Prostate gland (tissue), 2 donors: ENCODE results near the gene CDHR1. TPM values are rescaled to one million over a fixed set of nuclear protein-coding genes. Genes with fewer than 3 reads are reported as not detected.

Experiments used
- DNase-seq: peaks from one replicate; pipeline ENCODE4 v3.0.0-alpha.2; 2019; ENCODE audit warnings: low spot score
- H3K27ac ChIP-seq, 2 donors: fragments of 200-600 bp; sonication (generic); 2 replicates each; pipeline ENCODE4 v1.5.1; 2017 to 2019
- H3K27me3 ChIP-seq: fragments of 200-600 bp; sonication (generic); replicated peaks from 2 replicates; pipeline ENCODE4 v1.5.1; 2019; ENCODE audit not compliant: insufficient read depth
- H3K36me3 ChIP-seq, 2 donors: fragments of 200-600 bp; sonication (generic); 1 replicate in 1 of 2; 2 replicates in 1 of 2; pipeline versions ENCODE4 v1.5.1 to v1.8.1; 2017 to 2019
- H3K4me1 ChIP-seq: fragments of 200-600 bp; sonication (generic); replicated peaks from 2 replicates; pipeline ENCODE4 v1.5.1; 2019
- H3K4me3 ChIP-seq, 2 donors: fragments of 200-600 bp; sonication (generic); 2 replicates each; pipeline ENCODE4 v1.5.1; 2017 to 2019
- H3K9me3 ChIP-seq: fragments of 200-600 bp; sonication (generic); 2 replicates; pipeline ENCODE4 v1.5.1; 2017
- CTCF ChIP-seq, 4 experiments: fragments of 200-600 bp in 2 of 4; fragments of 450-650 bp in 2 of 4; sonication (generic) in 2 of 4; IDR thresholded peaks; 1 replicate in 3 of 4; 2 replicates in 1 of 4; pipeline ENCODE4 v1.5.1; 2016 to 2019; ENCODE audit warnings: antibody characterized with exemption in 4 of 4, mild to moderate bottlenecking in 2 of 4, moderate library complexity in 2 of 4
- POLR2A ChIP-seq: fragments of 450-650 bp; IDR thresholded peaks from one replicate; pipeline ENCODE4 v1.6.1; 2016; ENCODE audit warnings: antibody characterized with exemption, mild to moderate bottlenecking
- POLR2AphosphoS5 ChIP-seq: sonication (generic); formaldehyde crosslinking; IDR thresholded peaks from one replicate; pipeline ENCODE4 v1.6.1; 2017; ENCODE audit warnings: antibody characterized with exemption
- WGBS: methylation state at CpG from one replicate; pipeline ENCODE4 v1.1.5; 2018; 5-methylcytosine and 5-hydroxymethylcytosine counted together
- intact Hi-C: fragments of 100-400 bp; cut with DNase I; formaldehyde crosslinking; loops from one replicate; pipeline ENCODE4 v1.14.2; 2022
- total RNA-seq, 2 donors: library from RNA; depleted of rRNA; stranded (reverse); fragments of >200 nt; gene quantifications; one replicate each; pipeline ENCODE4 v1.1.0, GENCODE V29; 2016

Gene CDHR1
- total RNA-seq, 2 donors from 2014 or later, result 0.45 to 0.82 TPM

- TF ChIP-seq POLR2AphosphoS5 (no peak), POLR2A (no peak), CTCF (IDR thresholded peaks at IDR 0.05) (no peak)
- H3K36me3 ChIP-seq, result no peaks in the 10 kb centered on the region
- 96% methylated on average over 4 of the region's 4 CpGs for WGBS
- H3K27ac ChIP-seq, result no peak overlapping the region
- no peak for DNase-seq
- H3K9me3 ChIP-seq, result no peaks in the 10 kb centered on the region
- H3K27me3 ChIP-seq, result peaks cover 2% of the 10 kb centered on the region
- intact Hi-C loops, result no loop called here
- no peak overlapping the region for H3K4me3 ChIP-seq
- no peaks in the 10 kb centered on the region for H3K4me1 ChIP-seq
These were observed 40.1 kb downstream of the CDHR1 start for GRCh38 chr10:84234479-84234878.

- TF ChIP-seq POLR2AphosphoS5 (no peak), POLR2A (no peak), CTCF (IDR thresholded peaks at IDR 0.05) (no peak)
- intact Hi-C loops, result no loop called here
- no peak for DNase-seq
- Histone ChIP-seq H3K4me3 (no peak overlapping the region), H3K27me3 (peaks cover 2% of the 10 kb centered on the region), H3K9me3 (no peaks in the 10 kb centered on the region), H3K36me3 (no peaks in the 10 kb centered on the region), H3K4me1 (no peaks in the 10 kb centered on the region), H3K27ac (no peak overlapping the region)
- WGBS, result 65% methylated on average over 4 of the region's 4 CpGs
These were observed 40.8 kb downstream of the CDHR1 start for GRCh38 chr10:84235096-84235495.

- intact Hi-C loops, result no loop called here
- Histone ChIP-seq H3K9me3 (no peaks in the 10 kb centered on the region), H3K36me3 (no peaks in the 10 kb centered on the region), H3K27me3 (peaks cover 2% of the 10 kb centered on the region), H3K4me3 (no peak overlapping the region), H3K27ac (no peak overlapping the region), H3K4me1 (no peaks in the 10 kb centered on the region)
- 87% methylated on average over 6 of the region's 6 CpGs for WGBS
- DNase-seq, result no peak
- no peak for TF ChIP-seq POLR2AphosphoS5
- TF ChIP-seq POLR2A, result no peak
- TF ChIP-seq CTCF (IDR thresholded peaks at IDR 0.05), result no peak
These were observed 42.5 kb downstream of the CDHR1 start for GRCh38 chr10:84236807-84237198.

- Histone ChIP-seq H3K9me3 (no peaks in the 10 kb centered on the region), H3K36me3 (no peaks in the 10 kb centered on the region), H3K27me3 (peaks cover 2% of the 10 kb centered on the region), H3K4me3 (no peak overlapping the region), H3K4me1 (no peaks in the 10 kb centered on the region), H3K27ac (no peak overlapping the region)
- no peak for TF ChIP-seq POLR2A
- TF ChIP-seq CTCF (IDR thresholded peaks at IDR 0.05), result no peak
- no peak for TF ChIP-seq POLR2AphosphoS5
- intact Hi-C loops, result no loop called here
- DNase-seq, result no peak
- WGBS, result 52% methylated on average over 31 of the region's 52 CpGs
These were observed 43.1 kb downstream of the CDHR1 start for GRCh38 chr10:84237199-84238051.

GRCh38 chr10:84238909-84239308 is 44.6 kb downstream of the CDHR1 start:
- no peak overlapping the region for H3K27ac ChIP-seq
- no peak overlapping the region for H3K4me3 ChIP-seq
- TF ChIP-seq POLR2A, result no peak
- no peak for TF ChIP-seq POLR2AphosphoS5
- no peak for TF ChIP-seq CTCF (IDR thresholded peaks at IDR 0.05)
- H3K27me3 ChIP-seq, result peaks cover 2% of the 10 kb centered on the region
- 73% methylated on average over 3 of the region's 3 CpGs for WGBS
- H3K9me3 ChIP-seq, result no peaks in the 10 kb centered on the region
- H3K4me1 ChIP-seq, result no peaks in the 10 kb centered on the region
- H3K36me3 ChIP-seq, result no peaks in the 10 kb centered on the region
- no peak for DNase-seq
- intact Hi-C loops, result no loop called here
